HG03045 (cell line): Measurements from ENCODE around the gene STXBP5.

Source experiments
- ATAC-seq: cut with Tn5 transposase; IDR thresholded peaks from one replicate; pipeline ENCODE4 v1.9.1; 2021; ENCODE audit warnings: mild to moderate bottlenecking, moderate library complexity; ENCODE audit not compliant: unreplicated experiment

The STXBP5 gene

DNA sequence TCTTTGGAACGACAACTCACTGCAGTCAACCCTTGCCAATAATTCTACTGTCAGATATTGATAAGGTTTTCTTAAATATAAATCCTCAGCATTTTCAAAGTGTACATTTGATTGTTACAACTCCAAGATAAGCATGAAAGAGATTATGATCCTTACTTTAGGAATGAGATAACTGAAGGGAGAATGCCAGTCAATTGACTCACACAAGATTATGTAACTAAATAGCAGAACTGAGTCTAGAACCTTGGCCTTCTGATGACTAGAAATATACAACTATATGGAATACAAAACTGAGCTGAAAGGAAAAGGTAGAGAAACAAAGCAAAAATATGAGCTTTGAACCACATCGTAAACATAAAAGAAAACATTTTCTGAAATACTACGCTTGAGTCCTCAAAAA, 26.9 kb upstream of the STXBP5 start:
- no peak for ATAC-seq

GRCh38 chr6:147178355-147178754, 25.9 kb upstream of the STXBP5 start:
- no peak for ATAC-seq

DNA sequence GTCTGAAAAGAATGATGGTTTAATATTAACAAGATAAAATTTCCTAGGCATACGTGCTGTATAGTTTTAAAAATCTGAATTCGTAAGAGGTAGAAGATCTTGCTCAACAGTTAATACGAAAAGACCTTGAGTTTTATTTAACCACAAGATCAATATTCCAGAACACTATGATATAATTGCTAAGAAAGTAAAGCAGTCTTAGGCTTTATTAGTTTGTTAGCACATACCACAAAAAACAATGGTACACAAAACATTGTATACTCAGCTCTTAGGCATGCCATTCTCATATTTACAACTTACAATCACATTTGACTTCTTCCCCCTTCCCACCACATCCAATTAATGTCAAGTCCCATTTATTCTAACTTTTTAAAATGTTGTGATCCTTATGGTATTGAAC, 24.4 kb upstream of the STXBP5 start:
- no peak for ATAC-seq

DNA sequence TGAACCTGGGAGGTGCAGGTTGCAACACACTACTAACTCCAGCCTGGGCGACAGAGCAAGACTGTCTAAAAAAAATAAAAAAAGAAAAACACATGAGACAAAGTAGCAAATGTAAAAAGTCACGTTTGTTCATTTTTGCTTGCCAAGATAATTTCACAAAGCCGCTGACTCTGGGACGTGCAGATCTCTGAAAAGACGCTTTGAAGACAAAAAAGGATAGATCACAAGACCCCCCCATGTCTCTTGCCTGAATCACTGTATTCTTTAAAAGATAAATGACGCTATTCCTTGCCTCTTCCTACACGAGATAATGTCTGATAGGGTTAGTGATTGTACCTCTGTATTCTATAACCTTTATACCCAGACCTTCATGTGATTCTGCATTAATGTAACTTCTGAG, 23.3 kb upstream of the STXBP5 start:
- no peak for ATAC-seq

- ATAC-seq, result no peak
Observed at GRCh38 chr6:147184379-147184778, 19.8 kb upstream of the STXBP5 start.

GRCh38 chr6:147185216-147185615, 19.0 kb upstream of the STXBP5 start:
- ATAC-seq, result no peak

GRCh38 chr6:147190556-147190955, 13.7 kb upstream of the STXBP5 start:
- ATAC-seq, result no peak

DNA sequence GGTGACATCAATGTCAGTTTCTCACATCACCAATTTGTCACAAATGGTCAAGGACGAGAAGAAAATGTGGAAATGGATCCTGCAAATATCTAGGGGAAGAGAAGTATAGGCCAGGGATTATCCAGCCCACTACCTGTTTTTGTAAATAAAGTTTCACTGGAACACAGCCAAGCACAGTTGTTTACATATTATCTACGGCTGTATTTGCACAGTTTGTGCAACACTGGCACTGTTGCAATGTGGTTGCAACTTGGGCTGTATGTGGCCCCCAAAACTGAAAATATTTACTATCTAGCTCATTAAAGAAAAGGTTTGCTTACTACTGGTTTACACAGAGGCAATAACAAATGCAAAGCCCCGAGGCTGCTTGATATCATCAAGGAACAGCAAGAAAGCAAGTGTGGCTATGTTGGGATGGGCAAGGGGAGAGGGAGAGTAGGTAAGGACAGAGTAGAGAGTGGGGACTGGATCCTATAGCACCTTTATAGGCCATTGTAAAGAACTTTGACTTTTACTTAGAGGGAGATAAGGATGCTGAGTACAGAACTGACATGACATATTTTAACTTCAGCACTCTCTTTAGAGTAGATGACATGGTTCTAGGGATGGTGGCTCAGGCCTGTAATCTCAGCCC, 11.8 kb upstream of the STXBP5 start:
- no peak for ATAC-seq

GRCh38 chr6:147194652-147195411, 9.4 kb upstream of the STXBP5 start:
- ATAC-seq, result no peak

GRCh38 chr6:147195510-147195909, 8.7 kb upstream of the STXBP5 start:
- no peak for ATAC-seq

DNA sequence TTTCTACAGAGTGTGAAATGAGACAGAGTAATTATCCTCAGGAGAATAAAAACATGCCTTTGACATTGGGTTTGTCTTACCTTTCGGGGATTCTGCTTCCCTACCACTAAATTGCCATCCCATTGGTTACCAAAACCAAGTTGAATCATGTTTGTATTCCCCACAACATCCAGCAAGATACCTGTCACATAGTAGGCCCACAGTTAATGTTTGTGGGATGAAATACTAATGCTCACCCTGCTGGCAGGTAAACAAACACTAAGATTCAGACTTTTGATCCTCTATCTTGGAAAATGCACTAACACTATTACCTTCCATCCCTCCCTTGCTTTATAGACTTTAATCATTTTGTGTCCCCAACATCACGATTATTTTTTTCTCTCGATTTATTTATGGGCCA, 8.2 kb upstream of the STXBP5 start:
- ATAC-seq, result no peak

- ATAC-seq, result no peak
Observed at GRCh38 chr6:147200711-147201110, 3.5 kb upstream of the STXBP5 start.

DNA sequence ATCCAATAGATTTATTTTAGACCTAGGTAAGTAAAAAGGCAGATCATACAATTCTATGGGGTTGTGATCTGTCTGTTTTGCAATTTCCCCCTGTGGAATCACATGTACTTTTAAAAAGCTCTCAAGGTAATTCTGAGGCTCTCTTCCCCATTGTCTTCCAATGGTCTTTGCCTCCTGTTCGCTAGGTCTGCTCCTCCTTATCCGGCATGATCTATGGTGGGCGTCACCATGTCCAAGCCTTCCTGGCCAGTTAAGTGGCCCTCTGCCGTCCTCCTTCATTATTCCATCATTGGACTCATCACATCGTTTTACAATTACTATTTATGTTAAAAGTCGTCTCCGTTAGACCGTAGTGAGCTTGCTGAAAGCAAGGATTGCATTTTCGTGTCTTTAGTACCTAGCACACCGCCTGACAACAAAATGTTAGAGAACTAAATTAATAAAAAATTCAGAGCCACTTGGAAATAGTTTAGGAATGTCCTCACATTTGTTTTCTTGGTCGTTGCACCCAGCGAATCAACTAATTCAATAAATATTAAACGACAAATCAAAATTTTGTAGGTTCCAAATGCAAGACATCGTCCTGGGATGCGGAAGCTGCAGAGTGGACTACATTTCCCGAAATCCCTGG, 2.2 kb upstream of the STXBP5 start:
- peak; percentile 14 for ATAC-seq

GRCh38 chr6:147202516-147203310, 1.5 kb upstream of the STXBP5 start:
- peak; percentile 80 for ATAC-seq

GRCh38 chr6:147203311-147204059, 732 bp upstream of the STXBP5 start:
- peak; percentile 60 for ATAC-seq

GRCh38 chr6:147204843-147205311, 660 bp downstream of the STXBP5 start:
- no peak for ATAC-seq

GRCh38 chr6:147205690-147206600, 1.7 kb downstream of the STXBP5 start:
- ATAC-seq, result no peak

DNA sequence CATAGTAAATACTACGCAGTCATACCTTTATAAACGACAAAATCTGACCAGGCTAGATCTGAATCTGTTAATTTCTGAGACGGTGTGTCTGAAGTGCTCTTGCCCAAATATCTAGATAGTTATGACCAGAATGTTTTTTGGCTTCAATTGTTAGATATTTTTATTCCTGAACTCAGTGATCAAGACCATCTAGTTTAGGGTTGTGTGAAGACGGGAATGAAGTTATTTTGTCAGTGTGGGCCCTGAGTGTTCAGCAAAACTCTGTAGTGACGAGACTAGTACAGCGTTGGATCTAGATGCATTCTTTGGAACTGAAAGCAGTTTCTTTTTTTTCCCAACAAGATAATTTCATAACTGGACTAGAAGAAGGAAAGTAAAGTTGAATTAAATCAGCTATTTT, 3.1 kb downstream of the STXBP5 start:
- no peak for ATAC-seq
